Neural cell (in vitro differentiated cells): Measurements from ENCODE around the gene ARHGEF17.

Experiments used
- CTCF ChIP-seq: fragments of 450-650 bp; IDR thresholded peaks from 2 replicates; pipeline ENCODE4 v1.5.1; 2014; ENCODE audit warnings: antibody characterized with exemption, mild to moderate bottlenecking, moderate library complexity; ENCODE audit not compliant: poor library complexity, severe bottlenecking
- EP300 ChIP-seq: fragments of 450-650 bp; conservative IDR thresholded peaks from 2 replicates; pipeline ENCODE4 v1.6.1; 2014; ENCODE audit warnings: antibody characterized with exemption, mild to moderate bottlenecking, moderate library complexity; ENCODE audit not compliant: poor library complexity, severe bottlenecking
- EZH2 ChIP-seq: fragments of 200-600, 300-800 bp; shearing (Covaris generic), sonication (generic); IDR thresholded peaks from 2 replicates; pipeline ENCODE4 v1.6.1; 2014; ENCODE audit warnings: antibody characterized with exemption, low read length, borderline replicate concordance, mild to moderate bottlenecking; ENCODE audit not compliant: insufficient read depth, poor library complexity, severe bottlenecking
- POLR2AphosphoS5 ChIP-seq: IDR thresholded peaks from 2 replicates; pipeline ENCODE4 v1.6.1; 2012
- SMC3 ChIP-seq: fragments of 450-650 bp; conservative IDR thresholded peaks from 2 replicates; pipeline ENCODE4 v1.6.1; 2014; ENCODE audit warnings: antibody characterized with exemption, mild to moderate bottlenecking, moderate library complexity; ENCODE audit not compliant: poor library complexity
- TAF1 ChIP-seq: IDR thresholded peaks from 2 replicates; pipeline ENCODE4 v1.6.1; 2012; ENCODE audit warnings: low read depth

GRCh38 chr11:73287400-73288101 lies 20.5 kb upstream of the ARHGEF17 start:
- TF ChIP-seq CTCF = no peak
- no peak for TF ChIP-seq EP300
- no peak for TF ChIP-seq SMC3
- no peak for TF ChIP-seq POLR2AphosphoS5
- TF ChIP-seq EZH2 = no peak
- TF ChIP-seq TAF1 = no peak
